ENCODE results near the gene SPDEF. TPM values are rescaled to one million over a fixed set of nuclear protein-coding genes. Genes with fewer than 3 reads are reported as not detected.
A peak's percentile ranks its signal among the peaks of the same experiment; 100 is the strongest.

Gene SPDEF
- total RNA-seq, 1 donor from 2014 or later = not detected

- H3K4me1 Mint-ChIP-seq = peaks cover 6% of the 10 kb centered on the region
- no peaks in the 10 kb centered on the region for H3K36me3 ChIP-seq
- no peaks in the 10 kb centered on the region for H3F3A ChIP-seq (ENCODE audit: low read depth)
- no peaks in the 10 kb centered on the region for H3K79me2 ChIP-seq (ENCODE audit: low read depth)
- H3K4me3 ChIP-seq = no peak overlapping the region
- H3K4me1 ChIP-seq = no peaks in the 10 kb centered on the region
- no peak overlapping the region for H3K4me2 ChIP-seq
- H3K27ac ChIP-seq = no peak overlapping the region
- H3K4me3 Mint-ChIP-seq = no peak overlapping the region
- no peaks in the 10 kb centered on the region for H3K9me3 Mint-ChIP-seq
- H3K36me3 Mint-ChIP-seq = no peaks in the 10 kb centered on the region
- H2AFZ ChIP-seq (replicated peaks) = no peak overlapping the region
- no peak overlapping the region for H3K9ac ChIP-seq
- no peaks in the 10 kb centered on the region for H4K20me1 ChIP-seq (ENCODE audit: low read depth)
- H3K27ac Mint-ChIP-seq = peak overlapping the region; percentile 43
- peaks cover 4% of the 10 kb centered on the region for H3K27me3 Mint-ChIP-seq (ENCODE audit: insufficient read depth, low read depth)
- TF ChIP-seq CTCF (IDR thresholded peaks at IDR 0.05) = no peak
- no peak for TF ChIP-seq EZH2phosphoT487 (IDR thresholded peaks at IDR 0.05)
- TF ChIP-seq EZH2 (IDR thresholded peaks at IDR 0.05) = no peak
- no peak for DNase-seq (ENCODE audit: low spot score)
- peaks cover 6% of the 10 kb centered on the region for H3K27me3 ChIP-seq
- no peaks in the 10 kb centered on the region for H3K9me3 ChIP-seq (ENCODE audit: low read depth)
Observed at GRCh38 chr6:34520645-34521462, 35.3 kb downstream of the SPDEF start.

GRCh38 chr6:34519971-34520644 is 36.0 kb downstream of the SPDEF start:
- H3F3A ChIP-seq (ENCODE audit: low read depth) = no peaks in the 10 kb centered on the region
- TF ChIP-seq CTCF (IDR thresholded peaks at IDR 0.05) (no peak), EZH2 (IDR thresholded peaks at IDR 0.05) (no peak), EZH2phosphoT487 (IDR thresholded peaks at IDR 0.05) (no peak)
- H3K4me3 ChIP-seq = no peak overlapping the region
- no peak overlapping the region for H3K27ac ChIP-seq
- H3K9ac ChIP-seq = no peak overlapping the region
- H3K4me2 ChIP-seq = no peak overlapping the region
- Mint-ChIP-seq H3K27me3 (ENCODE audit: insufficient read depth, low read depth) (peaks cover 4% of the 10 kb centered on the region), H3K9me3 (no peaks in the 10 kb centered on the region), H3K4me3 (no peak overlapping the region), H3K27ac (no peak overlapping the region), H3K4me1 (peaks cover 11% of the 10 kb centered on the region), H3K36me3 (no peaks in the 10 kb centered on the region)
- H3K9me3 ChIP-seq (ENCODE audit: low read depth) = no peaks in the 10 kb centered on the region
- H3K27me3 ChIP-seq = peaks cover 14% of the 10 kb centered on the region
- no peaks in the 10 kb centered on the region for H4K20me1 ChIP-seq (ENCODE audit: low read depth)
- no peak overlapping the region for H2AFZ ChIP-seq (replicated peaks)
- no peaks in the 10 kb centered on the region for H3K36me3 ChIP-seq
- DNase-seq (ENCODE audit: low spot score) = no peak
- no peaks in the 10 kb centered on the region for H3K79me2 ChIP-seq (ENCODE audit: low read depth)
- H3K4me1 ChIP-seq = peaks cover 6% of the 10 kb centered on the region

- Mint-ChIP-seq H3K36me3 (no peaks in the 10 kb centered on the region), H3K27ac (peak overlapping the region; percentile 4), H3K4me1 (peaks cover 18% of the 10 kb centered on the region), H3K9me3 (no peaks in the 10 kb centered on the region), H3K27me3 (ENCODE audit: insufficient read depth, low read depth) (peaks cover 4% of the 10 kb centered on the region), H3K4me3 (no peak overlapping the region)
- Histone ChIP-seq H3K4me3 (no peak overlapping the region), H2AFZ (replicated peaks) (no peak overlapping the region), H3F3A (ENCODE audit: low read depth) (peaks cover 7% of the 10 kb centered on the region), H3K9ac (no peak overlapping the region), H3K36me3 (no peaks in the 10 kb centered on the region), H3K79me2 (ENCODE audit: low read depth) (no peaks in the 10 kb centered on the region), H3K4me1 (peaks cover 17% of the 10 kb centered on the region), H3K27ac (no peak overlapping the region), H4K20me1 (ENCODE audit: low read depth) (peaks cover 7% of the 10 kb centered on the region), H3K9me3 (ENCODE audit: low read depth) (no peaks in the 10 kb centered on the region), H3K27me3 (peaks cover 27% of the 10 kb centered on the region), H3K4me2 (no peak overlapping the region)
- TF ChIP-seq CTCF (IDR thresholded peaks at IDR 0.05) = no peak
- no peak for TF ChIP-seq EZH2phosphoT487 (IDR thresholded peaks at IDR 0.05)
- no peak for TF ChIP-seq EZH2 (IDR thresholded peaks at IDR 0.05)
- DNase-seq (ENCODE audit: low spot score) = no peak
Observed at GRCh38 chr6:34518669-34519365, 37.3 kb downstream of the SPDEF start.
